Psoas muscle (tissue), 8 donors: ENCODE data around the gene CCDC137. TPM values are rescaled to one million over a fixed set of nuclear protein-coding genes. Genes with fewer than 3 reads are reported as not detected.

Experiments used
- ATAC-seq, 4 donors: fragments of 200-7000 bp; cut with Tn5 transposase; one replicate each; pipeline ENCODE4 v1.9.1; 2020; ENCODE audit warnings: moderate library complexity in 3 of 4, mild to moderate bottlenecking in 2 of 4
- DNase-seq, 2 donors: peaks; one replicate each; pipeline ENCODE4 v3.0.0-alpha.2; 2020
- H3K27ac ChIP-seq: fragments of 200-600 bp; one replicate; pipeline ENCODE4 v1.8.0; 2022
- H3K27me3 ChIP-seq, 3 donors: fragments of 200-600 bp in 1 of 3; one replicate each; pipeline versions ENCODE4 v1.6.1 to v1.8.0; 2013 to 2022; ENCODE audit warnings: low read length in 2 of 3, mild to moderate bottlenecking in 2 of 3, moderate library complexity in 1 of 3; ENCODE audit not compliant: insufficient read depth in 3 of 3
- H3K36me3 ChIP-seq, 2 donors: fragments of 200-600 bp in 1 of 2; one replicate each; pipeline versions ENCODE4 v1.6.1 to v1.8.0; 2013 to 2022; ENCODE audit warnings: low read depth in 1 of 2, mild to moderate bottlenecking in 1 of 2, moderate library complexity in 1 of 2; ENCODE audit not compliant: insufficient read depth in 1 of 2
- H3K4me1 ChIP-seq: fragments of 200-600 bp; one replicate; pipeline ENCODE4 v1.8.0; 2022
- H3K4me3 ChIP-seq: fragments of 200-600 bp; one replicate; pipeline ENCODE4 v1.8.0; 2022; ENCODE audit warnings: mild to moderate bottlenecking
- H3K9me3 ChIP-seq: fragments of 200-600 bp; one replicate; pipeline ENCODE4 v1.8.0; 2022
- CTCF ChIP-seq: fragments of 200-600 bp; IDR thresholded peaks from one replicate; pipeline ENCODE4 v1.8.0; 2022; ENCODE audit warnings: antibody characterized with exemption
- WGBS, 3 donors: extraction: QIAGEN DNeasy Blood & Tissue Kit; methylation state at CpG; one replicate each; pipeline versions ENCODE4 v1.1.6 to v1.1.7; 2013; 5-methylcytosine and 5-hydroxymethylcytosine counted together
- intact Hi-C, 2 donors: fragments of 100-400 bp; cut with DNase I; formaldehyde crosslinking; loops; one replicate each; pipeline versions ENCODE4 v1.11.0 to v1.14.2; 2022
- polyA plus RNA-seq, 3 donors: library from polyadenylated mRNA; stranded (reverse); fragments of 200-250 nt; gene quantifications; one replicate each; pipeline ENCODE4 v1.2.3, GENCODE V29; 2013
- total RNA-seq, 4 donors: library from RNA; stranded (reverse); fragmentation: NEBNext Ultra II Directional in 2 of 4; extraction: Animal tissue kit (Norgen Biotek cat#: 25700) in 2 of 4; gene quantifications; one replicate each; pipeline versions ENCODE4 v1.2.1 to v1.2.4, GENCODE V29; 2021 to 2023
- donor health status: healthy with polysubstance abuse.
- donor health status: DM: no; HTN: no; CAD: no; lungs with moderate emphysema.
- donor health status: Bipolar disorder and iron deficiency.
- donor health status: healthy.
- donor health status: DM: yes; HTN: yes; CAD: no.
- donor health status: DM: no; HTN: no; CAD: no.
- donor health status: DM: no; HTN: no; CAD: no.
- donor health status: DM: yes; HTN: yes; CAD: no.

The CCDC137 gene
- total and polyA plus RNA-seq, 7 donors, result 4.8 to 47.4 (median 11.3) TPM

- TF ChIP-seq CTCF, result no peak
- Histone ChIP-seq H3K4me1 (peaks cover 26% of the 10 kb centered on the region), H3K9me3 (no peaks in the 10 kb centered on the region), H3K27ac (no peak overlapping the region), H3K36me3 (no peaks in the 10 kb centered on the region), H3K27me3 (no peaks in the 10 kb centered on the region), H3K4me3 (no peak overlapping the region)
- ATAC-seq, result no peak
- intact Hi-C loops, result no loop called here
- 93 to 94% (median 94%) methylated on average over 39 of the region's 39 CpGs for WGBS, 3 donors
- peak in 1 of 2 donors; percentile 38 for DNase-seq
Measured at GRCh38 chr17:81714412-81715106, 48.0 kb downstream of the CCDC137 start.

- no peak for ATAC-seq
- 87 to 91% (median 89%) methylated on average over 30 to 32 of the region's 32 CpGs for WGBS, 3 donors
Measured at GRCh38 chr17:81715107-81715871, 48.8 kb downstream of the CCDC137 start.

GRCh38 chr17:81715872-81716673 lies 49.5 kb downstream of the CCDC137 start:
- ATAC-seq (no peak), DNase-seq (peak in 1 of 2 donors; percentile 44)
- no peaks in the 10 kb centered on the region for H3K9me3 ChIP-seq
- peaks cover 16% of the 10 kb centered on the region for H3K4me1 ChIP-seq
- H3K27me3 ChIP-seq, result no peaks in the 10 kb centered on the region
- H3K4me3 ChIP-seq, result no peak overlapping the region
- intact Hi-C loops, result no loop called here
- no peaks in the 10 kb centered on the region for H3K36me3 ChIP-seq
- H3K27ac ChIP-seq, result no peak overlapping the region
- 89 to 91% (median 90%) methylated on average over 43 of the region's 43 CpGs for WGBS, 3 donors
- TF ChIP-seq CTCF, result no peak

More at GRCh38 chr17:81715107-81715871, 48.8 kb downstream of the CCDC137 start:
- no peaks in the 10 kb centered on the region for H3K27me3 ChIP-seq
- peaks cover 24% of the 10 kb centered on the region for H3K4me1 ChIP-seq
- no peak overlapping the region for H3K4me3 ChIP-seq
- no peak overlapping the region for H3K27ac ChIP-seq
- no peak for TF ChIP-seq CTCF
- intact Hi-C loops, result no loop called here
- H3K36me3 ChIP-seq, result no peaks in the 10 kb centered on the region
- peak in 1 of 2 donors; percentile 39 for DNase-seq
- H3K9me3 ChIP-seq, result no peaks in the 10 kb centered on the region

GRCh38 chr17:81716674-81716996 lies 50.1 kb downstream of the CCDC137 start:
- WGBS, 3 donors, result 93 to 96% (median 96%) methylated on average over 11 to 12 of the region's 12 CpGs
- Histone ChIP-seq H3K27ac (no peak overlapping the region), H3K9me3 (no peaks in the 10 kb centered on the region), H3K4me3 (no peak overlapping the region), H3K27me3 (no peaks in the 10 kb centered on the region), H3K36me3 (no peaks in the 10 kb centered on the region), H3K4me1 (peaks cover 12% of the 10 kb centered on the region)
- TF ChIP-seq CTCF, result no peak
- no peak for DNase-seq
- intact Hi-C loops, result no loop called here
- no peak for ATAC-seq
